ENCODE results near the gene ARMH4. TPM values are rescaled to one million over a fixed set of nuclear protein-coding genes. Genes with fewer than 3 reads are reported as not detected.

Gene ARMH4
- polyA plus RNA-seq, 1 donor from 2014 or later: 14.1 TPM

DNA sequence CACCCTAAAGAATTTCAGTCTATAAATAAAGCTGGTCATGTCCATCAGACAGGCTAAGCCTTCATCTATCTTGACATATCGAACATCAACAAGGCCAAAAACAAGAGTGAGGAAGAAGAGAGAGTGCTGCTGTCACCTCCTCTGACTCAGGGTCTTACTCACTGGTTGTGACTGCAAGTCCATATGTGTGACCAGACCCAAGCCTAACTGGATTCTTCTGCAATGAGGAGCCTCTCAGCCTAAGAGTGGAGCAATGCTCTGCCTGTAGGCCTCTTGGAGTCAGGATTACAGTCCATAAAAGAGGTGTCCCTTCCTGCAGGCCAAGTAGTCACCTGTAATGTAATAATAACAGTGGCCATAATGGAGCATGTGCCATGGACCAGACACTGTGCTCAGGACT, 165.0 kb downstream of the ARMH4 start:
- H3K9me3 ChIP-seq (ENCODE audit: low read length): no peaks in the 10 kb centered on the region
- H2AFZ ChIP-seq (ENCODE audit: low read depth, low read length): no peak overlapping the region
- H3K4me2 ChIP-seq (ENCODE audit: low read length): no peak overlapping the region
- no peaks in the 10 kb centered on the region for H3K79me2 ChIP-seq (replicated peaks; ENCODE audit: insufficient read depth, low read length)
- H3K27ac ChIP-seq (ENCODE audit: low read length): no peak overlapping the region
- no peak overlapping the region for H3K9ac ChIP-seq (ENCODE audit: low read length)
- H3K36me3 ChIP-seq (ENCODE audit: insufficient read depth, low read length): no peaks in the 10 kb centered on the region
- H4K20me1 ChIP-seq (ENCODE audit: insufficient read depth): no peaks in the 10 kb centered on the region
- no peaks in the 10 kb centered on the region for H3F3A ChIP-seq (ENCODE audit: insufficient read depth, low read length, poor library complexity, severe bottlenecking)
- no peak overlapping the region for H3K4me3 ChIP-seq (ENCODE audit: low read length)
- TF ChIP-seq POLR2AphosphoS5 (IDR thresholded peaks at IDR 0.05) (no peak), REST (IDR thresholded peaks at IDR 0.05; ENCODE audit: borderline replicate concordance) (no peak), MXI1 (conservative IDR thresholded peaks at IDR 0.05; ENCODE audit: poor library complexity, severe bottlenecking) (no peak), EP300 (conservative IDR thresholded peaks at IDR 0.05; ENCODE audit: poor library complexity, severe bottlenecking) (no peak), RAD21 (conservative IDR thresholded peaks at IDR 0.05) (no peak), TAF1 (IDR thresholded peaks at IDR 0.05; ENCODE audit: low read depth) (no peak), EZH2 (IDR thresholded peaks at IDR 0.05; ENCODE audit: borderline replicate concordance, insufficient read depth, low read length, poor library complexity, severe bottlenecking) (no peak)
- TF ChIP-seq, protein P1, sequence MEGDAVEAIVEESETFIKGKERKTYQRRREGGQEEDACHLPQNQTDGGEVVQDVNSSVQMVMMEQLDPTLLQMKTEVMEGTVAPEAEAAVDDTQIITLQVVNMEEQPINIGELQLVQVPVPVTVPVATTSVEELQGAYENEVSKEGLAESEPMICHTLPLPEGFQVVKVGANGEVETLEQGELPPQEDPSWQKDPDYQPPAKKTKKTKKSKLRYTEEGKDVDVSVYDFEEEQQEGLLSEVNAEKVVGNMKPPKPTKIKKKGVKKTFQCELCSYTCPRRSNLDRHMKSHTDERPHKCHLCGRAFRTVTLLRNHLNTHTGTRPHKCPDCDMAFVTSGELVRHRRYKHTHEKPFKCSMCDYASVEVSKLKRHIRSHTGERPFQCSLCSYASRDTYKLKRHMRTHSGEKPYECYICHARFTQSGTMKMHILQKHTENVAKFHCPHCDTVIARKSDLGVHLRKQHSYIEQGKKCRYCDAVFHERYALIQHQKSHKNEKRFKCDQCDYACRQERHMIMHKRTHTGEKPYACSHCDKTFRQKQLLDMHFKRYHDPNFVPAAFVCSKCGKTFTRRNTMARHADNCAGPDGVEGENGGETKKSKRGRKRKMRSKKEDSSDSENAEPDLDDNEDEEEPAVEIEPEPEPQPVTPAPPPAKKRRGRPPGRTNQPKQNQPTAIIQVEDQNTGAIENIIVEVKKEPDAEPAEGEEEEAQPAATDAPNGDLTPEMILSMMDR (IDR thresholded peaks at IDR 0.05; ENCODE audit: poor library complexity, severe bottlenecking): no peak
- H3K9me2 ChIP-seq (ENCODE audit: insufficient read depth, low read length): no peaks in the 10 kb centered on the region
- H3K27me3 ChIP-seq (ENCODE audit: insufficient read depth, low read depth, low read length): no peaks in the 10 kb centered on the region

DNA sequence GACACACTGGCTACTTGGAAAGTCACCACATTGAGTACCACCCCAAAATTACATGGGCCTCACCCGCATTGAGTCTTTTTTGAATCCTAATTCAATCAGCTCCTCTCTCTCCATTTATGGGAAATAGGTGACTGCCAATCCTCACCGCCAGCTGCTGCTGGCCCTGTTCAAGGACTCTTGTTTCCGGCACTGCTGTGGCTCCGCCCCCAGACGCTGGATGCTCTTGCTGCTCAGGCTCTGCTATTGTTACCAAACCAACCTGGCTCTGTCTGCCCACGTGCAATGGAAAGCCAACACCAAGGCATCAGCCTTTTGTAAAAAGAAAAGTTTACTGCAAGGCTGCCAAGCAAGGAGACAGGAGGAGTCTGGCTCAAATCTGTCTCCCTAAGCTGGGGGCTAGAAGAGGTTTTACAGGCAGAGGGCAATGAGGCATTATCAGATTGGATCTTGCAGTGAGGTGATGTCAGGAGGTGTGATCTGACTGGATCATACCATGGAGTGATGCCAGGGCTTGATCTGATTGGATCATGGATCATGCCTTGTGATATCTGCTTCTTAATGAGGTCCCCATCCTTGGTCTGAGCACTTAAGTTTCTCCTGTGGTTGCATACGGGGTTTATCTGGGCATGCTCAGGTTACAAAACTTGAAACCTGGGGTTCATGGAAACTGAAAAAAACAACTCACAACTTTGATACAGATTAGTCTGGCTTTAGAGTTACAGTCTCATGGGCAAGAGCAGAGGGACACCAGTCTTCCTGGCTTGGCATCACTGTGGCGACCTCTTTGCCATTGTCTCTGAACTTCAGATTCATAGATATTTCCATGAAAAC, 169.0 kb downstream of the ARMH4 start:
- H3K27me3 ChIP-seq (ENCODE audit: insufficient read depth, low read depth, low read length): no peaks in the 10 kb centered on the region
- H3K4me3 ChIP-seq (ENCODE audit: low read length): no peak overlapping the region
- no peak overlapping the region for H3K27ac ChIP-seq (ENCODE audit: low read length)
- no peaks in the 10 kb centered on the region for H4K20me1 ChIP-seq (ENCODE audit: insufficient read depth)
- no peaks in the 10 kb centered on the region for H3K36me3 ChIP-seq (ENCODE audit: insufficient read depth, low read length)
- H2AFZ ChIP-seq (ENCODE audit: low read depth, low read length): no peak overlapping the region
- TF ChIP-seq TAF1 (IDR thresholded peaks at IDR 0.05; ENCODE audit: low read depth): no peak
- TF ChIP-seq RAD21 (conservative IDR thresholded peaks at IDR 0.05): no peak
- no peak for TF ChIP-seq EP300 (conservative IDR thresholded peaks at IDR 0.05; ENCODE audit: poor library complexity, severe bottlenecking)
- TF ChIP-seq, protein P1 (IDR thresholded peaks at IDR 0.05; ENCODE audit: poor library complexity, severe bottlenecking): no peak
- TF ChIP-seq POLR2AphosphoS5 (IDR thresholded peaks at IDR 0.05): no peak
- no peak for TF ChIP-seq EZH2 (IDR thresholded peaks at IDR 0.05; ENCODE audit: borderline replicate concordance, insufficient read depth, low read length, poor library complexity, severe bottlenecking)
- TF ChIP-seq REST (IDR thresholded peaks at IDR 0.05; ENCODE audit: borderline replicate concordance): no peak
- no peak for TF ChIP-seq SMC3 (conservative IDR thresholded peaks at IDR 0.05; ENCODE audit: poor library complexity)
- no peak for TF ChIP-seq MXI1 (conservative IDR thresholded peaks at IDR 0.05; ENCODE audit: poor library complexity, severe bottlenecking)
- no peaks in the 10 kb centered on the region for H3K9me3 ChIP-seq (ENCODE audit: low read length)
- H3K9ac ChIP-seq (ENCODE audit: low read length): no peak overlapping the region
- no peak overlapping the region for H3K4me2 ChIP-seq (ENCODE audit: low read length)
- no peaks in the 10 kb centered on the region for H3K79me2 ChIP-seq (replicated peaks; ENCODE audit: insufficient read depth, low read length)
- no peaks in the 10 kb centered on the region for H3F3A ChIP-seq (ENCODE audit: insufficient read depth, low read length, poor library complexity, severe bottlenecking)
- no peaks in the 10 kb centered on the region for H3K9me2 ChIP-seq (ENCODE audit: insufficient read depth, low read length)

Measured in neural cell (in vitro differentiated cells).